NCI-H460 (cell line): Measurements from ENCODE around the gene KCNAB1. TPM values are rescaled to one million over a fixed set of nuclear protein-coding genes. Genes with fewer than 3 reads are reported as not detected.

Source experiments
- DNase-seq: peaks from one replicate; pipeline ENCODE4 v3.0.0-alpha.2; 2016; ENCODE audit warnings: low read depth; ENCODE audit errors: extremely low read depth
- total RNA-seq: library from RNA; depleted of rRNA; stranded (reverse); fragments of >200 nt; shearing (Covaris generic); gene quantifications from 2 replicates; pipeline ENCODE4 v1.2.3, GENCODE V29; 2014

The KCNAB1 gene
- total RNA-seq, 1 experiment from 2014 or later: not detected

GRCh38 chr3:156390846-156391245 lies 270.5 kb downstream of the KCNAB1 start:
- no peak for DNase-seq

GRCh38 chr3:156395961-156396710 lies 275.8 kb downstream of the KCNAB1 start:
- DNase-seq: no peak

- DNase-seq: no peak
Measured at GRCh38 chr3:156396851-156397250, 276.5 kb downstream of the KCNAB1 start.

- no peak for DNase-seq
Measured at GRCh38 chr3:156397534-156397933, 277.2 kb downstream of the KCNAB1 start.

GRCh38 chr3:156400062-156400461 lies 279.7 kb downstream of the KCNAB1 start:
- no peak for DNase-seq

GRCh38 chr3:156400735-156401134 lies 280.4 kb downstream of the KCNAB1 start:
- DNase-seq: no peak

- no peak for DNase-seq
Measured at GRCh38 chr3:156404217-156404616, 283.8 kb downstream of the KCNAB1 start.

- DNase-seq: no peak
Measured at GRCh38 chr3:156406393-156406792, 286.0 kb downstream of the KCNAB1 start.

GRCh38 chr3:156407617-156408225 lies 287.3 kb downstream of the KCNAB1 start:
- DNase-seq: no peak

- no peak for DNase-seq
Measured at GRCh38 chr3:156409694-156410093, 289.3 kb downstream of the KCNAB1 start.

GRCh38 chr3:156412600-156412999 lies 292.2 kb downstream of the KCNAB1 start:
- DNase-seq: no peak

- DNase-seq: no peak
Measured at GRCh38 chr3:156413293-156413892, 293.0 kb downstream of the KCNAB1 start.

- DNase-seq: no peak
Measured at GRCh38 chr3:156416846-156417558, 296.6 kb downstream of the KCNAB1 start.

- DNase-seq: no peak
Measured at GRCh38 chr3:156417559-156418132, 297.3 kb downstream of the KCNAB1 start.

GRCh38 chr3:156418428-156418827 lies 298.1 kb downstream of the KCNAB1 start:
- DNase-seq: no peak

- no peak for DNase-seq
Measured at GRCh38 chr3:156421534-156421933, 301.2 kb downstream of the KCNAB1 start.

- DNase-seq: no peak
Measured at GRCh38 chr3:156424758-156425157, 304.4 kb downstream of the KCNAB1 start.

GRCh38 chr3:156425651-156426050 lies 305.3 kb downstream of the KCNAB1 start:
- DNase-seq: no peak

GRCh38 chr3:156429125-156429524 lies 308.7 kb downstream of the KCNAB1 start:
- no peak for DNase-seq

GRCh38 chr3:156431334-156432124 lies 311.2 kb downstream of the KCNAB1 start:
- DNase-seq: no peak
